Fibroblast of skin of right quadriceps (primary cell): ENCODE data around the gene ESRRG.
"Not testable (repeated sequence)": the region's sequence is repeated elsewhere in the genome, so short reads cannot be mapped to it uniquely, and the experiment has no call there.

Experiments
- DNase-seq: peaks from one replicate; pipeline ENCODE4 v3.0.0-alpha.2; 2013

The ESRRG gene

DNA sequence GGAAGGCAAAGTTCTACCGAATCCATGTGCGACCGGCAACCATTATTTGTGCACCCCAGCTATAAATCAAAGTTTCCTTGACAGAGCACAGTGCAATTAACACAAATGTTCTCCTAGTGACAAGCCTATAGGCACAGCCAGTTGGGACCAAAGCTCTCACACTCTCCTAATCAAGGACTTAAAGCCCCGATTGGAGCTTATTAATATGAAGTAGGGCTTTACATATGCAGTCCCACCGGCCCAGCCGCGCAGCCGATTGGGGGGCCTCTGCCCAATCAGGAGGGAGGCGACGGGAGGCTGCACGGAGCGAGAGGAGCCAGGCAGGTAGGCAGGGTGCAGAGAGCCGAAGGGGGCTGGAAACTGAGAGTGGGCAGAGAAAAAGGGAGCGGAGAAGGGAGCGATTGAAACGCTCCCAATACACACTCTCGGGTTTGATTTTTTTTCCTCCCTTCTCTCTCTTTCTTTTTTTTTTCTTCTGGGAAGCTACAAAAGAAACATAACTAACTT lies at the start of gene ESRRG:
Gene ESRRG, minus strand, starts transcription at position 156 of the 507 bp plus-strand sequence. Its CDS starts 130 bp downstream, at position 26.
- DNase-seq = peak; percentile 10

DNA sequence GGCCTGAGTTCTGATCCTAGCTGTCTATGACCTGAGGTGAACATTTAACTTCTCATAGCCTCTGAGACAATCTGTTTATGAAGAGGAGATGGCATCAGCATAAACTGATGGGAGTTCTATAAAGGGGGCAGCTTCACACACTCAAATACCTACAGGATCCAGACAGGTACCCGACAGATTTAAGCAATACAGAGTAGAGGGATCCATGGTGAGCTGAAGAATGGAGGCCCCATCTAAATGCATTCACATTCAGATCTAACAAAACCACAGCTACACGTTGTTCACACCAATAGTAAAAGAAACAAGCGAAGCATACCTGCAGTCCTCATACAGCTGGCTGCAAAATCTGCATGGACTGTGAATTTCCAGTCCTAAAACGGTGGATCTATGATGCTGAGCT lies 48.7 kb upstream of the ESRRG start:
- no peak for DNase-seq

DNA sequence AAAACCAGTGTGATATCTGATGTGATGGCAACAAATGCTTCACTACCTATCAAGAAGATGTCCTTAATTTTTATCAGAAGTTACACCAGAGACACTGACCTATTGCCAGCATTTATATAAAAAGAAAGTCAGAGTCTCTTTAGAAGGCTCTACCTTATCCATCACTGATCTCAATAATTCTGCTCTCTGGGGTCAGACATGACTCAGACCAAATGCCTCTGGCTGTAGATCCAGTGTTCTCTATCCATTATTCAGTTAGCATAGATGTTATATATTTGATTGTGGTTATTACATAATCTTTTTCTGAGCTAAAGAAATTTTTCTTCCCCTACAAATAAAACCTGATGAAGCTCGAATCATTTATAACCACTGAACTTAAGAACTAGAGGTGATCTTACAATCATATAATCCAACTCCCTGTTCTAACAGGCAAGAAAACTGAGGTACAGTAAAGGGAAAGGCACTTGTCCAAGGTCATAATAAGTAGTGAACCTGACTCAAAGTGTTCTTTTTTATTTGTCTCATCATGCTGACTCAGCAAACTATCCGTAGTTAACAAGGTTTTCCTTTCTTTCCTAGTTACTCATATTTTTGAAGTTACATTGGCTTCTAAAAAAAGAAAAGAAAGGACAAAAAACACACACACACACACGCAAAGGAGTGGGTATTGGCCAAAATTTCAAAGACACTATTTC lies 43.6 kb upstream of the ESRRG start:
- DNase-seq = peak; percentile 7

DNA sequence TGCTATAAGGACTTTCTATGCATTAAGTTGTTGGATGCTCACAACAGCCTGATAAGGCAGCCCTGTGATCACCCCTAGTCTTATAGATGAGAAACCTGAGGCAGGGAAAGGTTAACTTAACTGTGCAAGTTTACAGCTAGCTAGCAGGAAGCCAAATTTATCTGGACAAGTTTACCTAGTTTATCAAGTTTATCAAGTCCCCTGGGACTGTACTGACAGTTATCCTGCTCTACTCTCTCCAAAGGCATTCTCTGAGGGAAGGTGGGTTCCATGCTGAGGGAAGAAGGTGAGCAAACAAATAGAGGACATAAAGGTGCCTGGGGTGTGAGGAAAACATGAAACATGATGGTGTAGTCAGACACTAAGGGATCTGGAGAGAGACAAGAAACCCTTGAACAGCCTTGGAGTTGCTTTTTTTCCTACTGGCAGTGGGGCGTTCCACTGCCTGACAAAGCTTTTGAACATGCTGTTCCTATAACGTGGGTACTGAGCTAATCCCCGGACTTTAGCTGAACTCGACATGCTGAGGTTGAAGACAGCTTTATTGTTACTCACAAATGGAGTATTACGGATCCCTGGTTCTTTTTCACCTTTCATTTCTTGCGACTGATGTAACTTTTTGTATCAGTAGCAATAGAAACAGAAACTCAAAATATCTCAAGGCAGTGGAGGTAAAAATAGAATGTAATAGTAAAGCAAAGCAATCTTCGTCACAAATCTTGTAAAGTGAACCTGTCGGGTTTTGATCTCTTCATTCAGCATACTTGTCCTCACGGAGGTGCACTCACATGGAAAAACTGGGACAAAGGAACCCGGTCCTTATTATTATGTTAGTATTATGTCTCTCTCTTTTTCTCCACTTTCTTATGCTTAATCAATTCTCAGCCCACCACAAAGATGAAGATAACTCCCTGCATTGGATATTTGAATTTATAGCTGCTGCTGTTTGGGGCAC lies 42.4 kb upstream of the ESRRG start:
- DNase-seq = no peak

DNA sequence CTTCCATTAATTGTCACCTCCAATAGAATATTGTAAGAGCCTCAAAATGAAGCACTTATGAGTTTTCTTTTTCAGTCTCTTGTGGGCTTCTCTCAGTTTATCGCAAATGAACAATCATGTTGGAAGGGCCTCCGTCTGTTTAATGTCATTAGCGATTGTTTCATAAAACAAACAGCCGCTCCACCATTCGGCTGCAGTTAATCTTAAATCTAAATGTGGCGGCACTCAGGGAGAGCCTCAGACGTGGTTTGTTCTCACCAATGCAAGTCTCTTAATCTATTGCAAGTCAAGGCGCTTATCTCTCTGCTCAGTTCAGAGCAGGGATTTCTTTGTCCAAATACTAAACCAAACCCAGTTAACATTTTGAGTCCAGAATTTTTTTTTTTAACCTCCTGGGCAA lies 34.9 kb upstream of the ESRRG start:
- no peak for DNase-seq

DNA sequence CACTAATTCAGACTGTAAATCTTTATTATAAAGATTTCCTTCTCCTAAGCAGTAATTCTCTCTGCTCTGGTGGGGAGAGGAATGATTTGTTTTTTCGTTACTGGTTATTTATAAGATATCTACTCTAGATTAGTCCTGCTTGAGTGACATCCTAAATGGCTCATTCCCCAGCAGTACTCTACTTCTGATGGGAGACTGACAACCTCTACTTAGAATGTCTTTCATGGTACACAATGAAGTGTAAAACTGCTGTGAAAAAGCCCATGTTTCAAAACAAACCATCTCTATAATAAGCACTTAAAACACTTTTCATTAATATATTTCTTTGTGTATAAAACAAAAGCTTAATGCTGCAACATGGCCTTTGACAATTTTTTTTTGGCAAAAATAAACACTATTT lies 33.9 kb upstream of the ESRRG start:
- DNase-seq = no peak

DNA sequence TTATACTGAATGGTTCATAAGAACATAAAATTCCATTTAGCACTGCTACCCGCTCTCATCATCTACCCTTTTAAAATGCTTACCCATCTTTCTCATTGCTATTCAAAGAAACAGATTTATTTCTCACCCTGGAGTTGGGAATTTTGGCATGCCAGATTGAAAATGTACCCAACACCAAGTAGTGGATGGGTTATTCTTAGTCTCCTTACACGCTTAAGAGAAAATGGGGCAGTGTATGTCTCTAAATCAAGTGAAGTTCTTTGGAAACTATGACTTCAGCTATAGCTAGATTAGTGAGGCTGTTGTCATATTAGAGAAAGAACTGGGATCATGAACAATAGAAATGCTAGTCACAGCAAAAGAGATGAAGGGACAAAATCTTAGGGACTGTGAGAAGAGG lies 27.7 kb upstream of the ESRRG start:
- no peak for DNase-seq

DNA sequence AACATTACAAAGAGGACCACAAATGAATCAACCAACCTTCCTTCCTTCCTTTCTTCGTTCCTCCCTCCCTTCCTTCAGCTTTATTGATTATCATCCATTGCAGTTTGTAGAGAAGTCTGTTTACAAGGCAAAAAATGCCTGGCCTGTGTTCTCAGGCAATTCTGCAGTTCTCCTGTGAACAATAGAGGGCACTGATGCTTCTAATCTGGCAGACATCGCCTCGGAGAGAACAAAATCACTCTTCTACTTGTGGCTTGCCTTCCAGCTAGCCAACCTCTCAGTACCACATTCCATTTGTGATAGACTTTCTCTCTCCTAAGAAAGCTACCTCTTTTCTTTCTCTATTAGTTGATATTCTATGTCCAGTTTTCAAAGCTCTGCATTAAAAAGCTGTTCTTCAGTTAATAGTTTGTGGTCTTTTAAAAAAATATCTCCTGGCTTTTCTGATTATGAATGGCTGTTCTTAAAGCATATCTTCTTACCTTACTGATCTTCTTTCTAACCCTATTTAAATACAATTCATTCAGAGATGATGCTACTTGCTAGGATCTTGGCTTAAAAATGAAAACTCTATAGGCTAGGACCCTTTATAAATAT lies 26.9 kb upstream of the ESRRG start:
- peak; percentile 41 for DNase-seq

DNA sequence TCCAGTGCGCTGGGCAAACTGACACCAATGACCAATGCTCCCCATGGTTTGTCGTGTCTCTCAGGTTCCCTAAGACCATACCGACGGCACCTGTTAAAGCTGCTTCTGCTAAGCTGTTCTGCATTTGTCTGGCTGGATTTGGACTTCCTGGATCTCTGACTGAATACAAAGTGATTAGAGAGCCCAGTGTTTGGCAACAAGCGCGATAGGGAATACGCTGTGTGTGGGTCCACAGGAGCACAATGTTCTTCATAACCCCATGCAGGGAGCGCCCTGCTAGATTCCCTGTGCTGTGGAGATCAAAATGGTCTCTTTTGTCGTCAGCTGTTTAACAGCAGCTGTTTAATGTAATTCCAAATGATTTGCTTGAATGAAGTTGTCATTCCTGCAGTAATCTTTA lies 26.0 kb upstream of the ESRRG start:
- no peak for DNase-seq

DNA sequence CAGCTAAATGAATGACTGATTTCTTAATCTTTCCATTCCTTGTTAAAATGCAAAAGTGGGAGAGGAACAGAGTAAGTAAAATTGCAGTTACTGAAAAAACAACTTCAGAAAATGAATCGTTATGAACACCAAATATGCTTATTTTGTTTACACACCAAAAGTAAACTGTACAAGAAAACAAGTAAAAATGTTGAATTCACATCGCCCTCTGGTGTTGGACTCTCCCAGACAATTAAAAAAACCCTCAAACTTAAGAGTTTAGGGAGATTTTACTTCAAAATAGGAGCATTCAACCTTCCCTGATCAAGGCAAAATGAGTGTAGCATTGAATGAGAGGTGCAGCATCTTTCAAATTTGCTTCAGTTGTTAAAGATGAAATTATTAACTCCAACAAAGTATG lies 19.4 kb upstream of the ESRRG start:
- DNase-seq = no peak

DNA sequence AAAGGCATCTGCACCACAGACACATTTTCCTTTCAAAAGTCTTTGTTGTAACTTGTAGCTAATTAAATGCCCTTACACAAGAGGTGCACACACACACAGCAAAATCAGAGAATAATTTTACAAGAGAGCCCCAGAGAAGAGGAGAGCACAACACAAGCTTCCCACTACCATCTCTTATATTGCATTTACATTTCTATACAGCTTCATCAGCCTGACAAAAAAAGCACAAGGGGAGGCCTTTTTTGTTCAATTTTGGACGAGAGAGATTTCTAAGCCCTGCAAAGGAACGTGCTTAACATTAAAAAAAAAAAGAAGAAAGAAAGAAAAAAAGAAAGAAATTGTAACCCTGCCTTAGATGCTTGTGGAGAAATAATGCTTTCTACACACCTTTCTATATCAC lies 17.1 kb upstream of the ESRRG start:
- no peak for DNase-seq

DNA sequence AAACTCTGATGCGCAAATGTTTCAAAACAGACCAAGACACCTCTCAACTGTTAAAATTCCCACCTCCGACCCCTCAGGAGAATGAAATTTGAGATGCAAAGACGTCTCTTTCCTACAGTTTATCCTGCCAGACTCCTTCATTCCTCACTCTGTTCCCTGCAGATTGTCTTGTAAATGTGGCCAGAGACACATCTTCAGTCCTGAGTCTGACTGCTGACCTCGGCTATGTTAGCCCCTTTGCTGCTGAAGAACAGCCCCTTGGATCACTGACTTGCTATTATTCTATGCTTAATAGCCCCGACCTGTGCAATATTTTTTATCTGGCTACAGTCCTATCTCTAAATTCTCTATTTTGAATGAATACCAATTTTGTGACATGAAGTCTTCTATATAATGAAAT lies 16.6 kb upstream of the ESRRG start:
- no peak for DNase-seq

DNA sequence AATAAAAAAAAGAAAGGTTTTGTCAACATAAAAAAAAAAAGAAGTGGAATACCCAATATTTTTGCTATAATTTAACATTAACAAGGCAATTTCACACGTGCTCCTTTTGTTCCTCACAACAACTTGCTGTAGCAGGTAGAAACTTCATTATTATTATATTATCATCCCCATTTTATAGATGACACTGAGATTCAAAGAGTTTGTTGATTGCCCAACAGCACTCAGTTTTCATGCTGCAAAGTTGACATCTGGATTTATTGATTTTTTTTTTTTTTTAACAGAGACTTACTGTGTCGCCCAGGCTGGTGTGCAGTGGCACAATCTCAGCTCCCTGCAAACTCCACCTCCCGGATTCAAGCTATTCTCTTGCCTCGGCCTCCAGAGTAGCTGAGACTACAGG lies 8.9 kb upstream of the ESRRG start:
- no peak for DNase-seq

DNA sequence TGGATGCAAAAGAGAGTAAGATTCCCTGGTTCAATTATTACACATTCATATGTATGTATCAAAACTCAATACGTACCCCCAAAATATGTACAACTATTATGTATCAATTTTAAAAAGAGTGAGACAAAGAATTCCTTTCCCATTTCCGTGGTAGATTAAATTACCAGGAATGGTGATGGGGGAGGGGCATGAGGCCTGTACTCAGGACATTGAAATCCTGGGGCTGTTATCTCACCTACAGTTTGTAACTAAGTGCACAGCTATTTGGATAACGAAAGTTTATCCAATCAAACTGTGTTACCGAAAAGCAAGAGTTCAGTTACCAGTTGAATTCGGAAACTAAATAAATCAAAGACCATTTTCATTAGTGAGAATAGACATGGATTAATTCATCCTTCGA lies 8.3 kb upstream of the ESRRG start:
- DNase-seq = no peak

DNA sequence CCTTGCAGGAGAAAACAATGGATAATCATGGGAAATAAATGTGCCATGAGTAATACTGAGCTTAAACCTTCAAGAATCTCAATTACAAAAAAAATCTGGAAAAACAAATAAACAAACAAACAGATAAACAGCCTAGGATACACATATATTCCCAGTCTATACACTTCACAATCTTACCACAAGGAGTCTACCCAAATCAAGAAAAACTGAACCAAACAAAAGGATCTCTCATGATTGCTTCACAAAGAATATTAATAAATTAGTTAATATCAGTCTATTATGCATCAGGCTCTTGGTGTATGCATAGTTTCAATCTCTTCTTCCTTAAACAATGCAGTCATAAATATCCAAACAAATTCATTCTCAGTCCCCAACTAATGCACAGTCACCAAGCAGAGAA lies 3.2 kb upstream of the ESRRG start:
- DNase-seq = no peak

DNA sequence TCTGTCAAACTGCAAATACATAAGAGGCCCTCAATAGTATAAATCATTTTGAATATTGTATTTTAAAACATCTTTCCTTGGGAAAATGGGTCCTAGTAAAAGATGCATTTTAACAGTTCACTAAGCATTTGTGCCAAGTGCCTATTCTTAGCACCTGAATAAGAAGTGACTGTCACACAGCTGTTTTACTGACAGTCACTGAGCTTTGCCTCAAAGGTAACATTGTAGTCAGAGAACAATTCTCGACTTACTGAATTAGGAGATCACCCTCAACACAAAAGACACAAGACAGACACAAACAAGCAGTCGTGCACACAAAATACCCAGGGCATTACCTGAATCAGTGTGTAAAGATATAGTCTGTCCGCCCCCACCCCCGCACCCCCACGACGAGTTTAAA lies 408 bp downstream of the ESRRG start:
- no peak for DNase-seq

DNA sequence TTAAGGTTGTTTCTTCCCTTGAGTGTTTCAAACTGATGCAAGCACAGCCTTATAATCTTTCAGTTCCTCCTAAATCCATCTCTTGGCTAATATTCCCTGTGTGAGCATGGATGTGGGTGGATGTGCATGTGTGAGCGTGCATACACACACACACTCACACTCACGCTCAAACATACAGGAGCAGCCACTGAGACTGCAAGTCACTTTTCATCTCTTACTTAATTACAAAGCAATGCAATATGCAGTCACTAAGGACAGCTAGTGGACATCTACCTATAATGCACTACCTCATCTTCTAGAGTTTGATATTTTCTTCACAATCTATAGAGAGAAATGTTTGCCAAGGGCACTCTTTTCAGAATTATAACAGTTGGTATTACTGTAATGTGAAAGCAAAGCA lies 1.4 kb downstream of the ESRRG start:
- no peak for DNase-seq

DNA sequence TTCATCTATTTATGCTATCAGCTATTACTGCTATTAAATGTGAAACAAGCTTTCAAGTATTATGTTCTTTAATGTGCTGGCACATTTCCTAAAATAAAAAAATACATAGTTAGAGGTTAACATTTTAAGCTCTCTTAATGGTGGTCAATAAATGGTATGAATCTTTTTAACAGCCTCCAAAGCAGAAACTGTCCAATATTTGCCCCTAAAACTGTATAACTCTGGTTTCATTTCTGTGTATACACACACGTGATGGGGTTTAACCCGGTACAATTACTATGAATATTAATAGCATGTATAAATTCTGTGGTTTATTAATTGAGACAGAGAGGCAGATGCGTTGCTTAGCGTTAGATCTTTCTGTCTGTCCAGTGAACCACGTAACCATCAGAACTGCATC lies 2.2 kb downstream of the ESRRG start:
- DNase-seq = no peak

DNA sequence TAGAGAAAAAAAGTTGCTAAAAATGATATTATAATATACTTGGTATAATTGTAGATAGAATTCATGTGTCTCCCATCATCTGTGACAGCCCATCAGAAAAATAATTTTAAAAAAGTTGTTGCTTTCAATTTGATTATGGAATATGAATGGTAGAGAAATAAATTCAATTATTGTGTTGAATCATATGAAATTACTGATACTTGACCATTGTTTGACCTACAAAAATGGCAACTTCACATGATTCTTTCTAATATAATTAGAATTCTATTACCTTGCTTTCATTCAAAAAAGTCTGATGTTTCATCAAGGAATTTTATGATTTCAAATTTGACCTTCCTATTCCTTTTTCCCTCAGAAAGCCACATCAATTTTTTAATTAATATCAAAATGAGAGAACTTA lies 11.5 kb downstream of the ESRRG start:
- no peak for DNase-seq

DNA sequence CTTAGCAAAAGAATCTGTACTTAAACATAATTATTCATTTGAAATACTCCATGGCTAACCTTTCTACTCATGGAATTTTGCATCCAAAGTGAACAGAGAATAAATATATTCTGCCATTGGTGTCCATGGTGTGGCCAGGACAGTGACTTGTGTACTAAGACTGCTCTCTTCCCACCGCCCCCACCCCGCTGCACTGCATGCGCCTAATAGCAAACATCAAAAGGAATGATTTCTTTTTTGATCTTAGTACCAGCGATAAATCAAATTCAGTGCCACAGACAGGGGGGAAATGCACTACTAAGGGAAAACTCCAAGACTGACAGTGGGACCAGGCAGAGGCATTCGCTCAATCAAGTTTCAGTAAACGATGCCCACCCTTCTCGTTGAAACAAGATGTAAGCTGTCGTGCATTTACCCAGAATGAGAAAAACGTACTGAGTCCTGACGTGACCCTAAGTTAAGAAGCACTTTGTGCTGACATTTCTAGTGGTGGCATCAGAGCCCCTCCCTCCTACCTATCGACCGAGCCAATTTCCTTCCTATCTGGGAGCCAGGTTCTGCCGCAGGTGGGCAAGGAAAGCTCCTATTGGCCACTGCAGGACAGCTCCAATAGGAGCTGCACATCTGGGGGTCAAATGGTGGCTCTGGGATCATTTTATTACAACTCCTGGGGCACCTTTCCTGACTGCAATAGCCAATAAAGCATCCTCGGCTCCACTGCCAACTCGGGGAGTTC lies 12.5 kb downstream of the ESRRG start:
- DNase-seq = no peak

DNA sequence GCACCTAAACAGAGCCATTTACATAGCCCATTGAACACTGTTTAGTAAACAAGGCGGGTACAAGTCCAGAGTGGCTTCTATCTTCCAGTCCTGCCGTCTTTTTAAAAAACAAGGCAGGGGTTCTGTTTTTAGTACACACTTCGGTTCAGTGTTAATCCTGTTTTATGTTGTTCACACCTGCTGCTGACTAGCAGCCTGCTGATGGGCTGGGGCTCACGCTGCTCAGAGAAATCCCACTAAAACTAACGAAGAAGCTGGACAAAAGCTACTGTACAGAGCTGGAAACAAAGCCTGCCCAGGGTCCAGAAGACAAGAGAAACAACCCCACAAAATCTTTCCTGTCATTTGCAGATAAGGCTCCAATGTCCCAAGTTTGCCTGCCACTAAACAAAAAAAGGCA lies 13.2 kb downstream of the ESRRG start:
- no peak for DNase-seq

DNA sequence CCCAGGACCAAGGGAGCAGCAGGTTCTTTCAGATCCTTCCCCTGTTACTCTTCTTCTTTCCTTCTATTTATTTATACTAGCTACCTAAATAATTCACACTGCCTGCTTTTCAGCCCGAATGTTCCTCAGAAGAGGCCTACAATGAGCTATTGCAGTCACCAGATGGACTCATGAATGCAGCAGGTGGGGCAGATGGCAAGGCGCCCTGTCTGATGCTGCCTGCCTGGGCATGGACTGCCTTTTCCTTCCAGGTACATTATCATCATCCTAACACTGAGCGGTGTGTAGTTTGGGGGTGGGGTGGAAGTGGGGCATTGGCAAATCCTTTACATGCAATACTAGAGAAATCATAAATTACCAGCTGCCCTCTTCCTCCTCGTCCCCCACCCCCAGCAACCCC lies 17.6 kb downstream of the ESRRG start:
- DNase-seq = no peak

DNA sequence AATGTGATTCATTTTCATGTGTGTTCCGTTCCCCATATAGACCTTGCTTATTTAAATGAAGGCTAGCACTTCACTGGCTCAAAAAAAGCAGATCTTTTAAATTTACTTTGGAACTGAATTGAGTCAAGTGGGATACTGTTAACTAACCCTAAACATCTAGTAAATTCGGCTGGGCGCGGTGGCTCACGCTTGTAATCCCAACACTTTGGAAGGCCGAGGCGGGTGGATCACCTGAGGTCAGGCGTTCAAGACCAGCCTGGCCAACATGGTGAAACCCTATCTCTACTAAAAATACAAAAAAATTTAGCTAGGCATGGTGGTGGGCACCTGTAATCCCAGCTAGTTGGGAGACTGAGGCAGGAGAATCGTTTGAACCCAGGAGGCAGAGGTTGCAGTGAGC lies 19.2 kb downstream of the ESRRG start:
- not testable (repeated sequence) for DNase-seq
